ENCODE data around the gene GRB7. TPM values are rescaled to one million over a fixed set of nuclear protein-coding genes. Genes with fewer than 3 reads are reported as not detected.
A peak's percentile ranks its signal among the peaks of the same experiment; 100 is the strongest.

Gene GRB7
- total and polyA plus RNA-seq, 2 experiments from 2014 or later: 12.8 to 28.9 TPM

DNA sequence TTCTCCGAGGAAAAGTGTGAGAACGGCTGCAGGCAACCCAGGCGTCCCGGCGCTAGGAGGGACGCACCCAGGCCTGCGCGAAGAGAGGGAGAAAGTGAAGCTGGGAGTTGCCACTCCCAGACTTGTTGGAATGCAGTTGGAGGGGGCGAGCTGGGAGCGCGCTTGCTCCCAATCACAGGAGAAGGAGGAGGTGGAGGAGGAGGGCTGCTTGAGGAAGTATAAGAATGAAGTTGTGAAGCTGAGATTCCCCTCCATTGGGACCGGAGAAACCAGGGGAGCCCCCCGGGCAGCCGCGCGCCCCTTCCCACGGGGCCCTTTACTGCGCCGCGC lies 38.0 kb upstream of the GRB7 start, which contains the start of gene ERBB2:
TSS of gene ERBB2 (plus strand) at position 247 of the 330 bp plus-strand sequence. CDS start 175 bp downstream, outside the sequence.
- H3K9me3 Mint-ChIP-seq: no peaks in the 10 kb centered on the region
- peaks cover 21% of the 10 kb centered on the region for H3K36me3 Mint-ChIP-seq (ENCODE audit: low read depth)
- peak within 1 kb of the TSS; percentile 97 for H3K4me3 Mint-ChIP-seq
- peak within 1 kb of the TSS; percentile 47; the same call in 1 of the 2 replicates for H2AFZ ChIP-seq
- H3K36me3 ChIP-seq (ENCODE audit: insufficient read depth): no peaks in the 10 kb centered on the region
- H3K9me2 ChIP-seq (ENCODE audit: insufficient read depth): no peaks in the 10 kb centered on the region
- peaks cover 11% of the 10 kb centered on the region for H3K27me3 Mint-ChIP-seq (ENCODE audit: insufficient read depth, low read depth, poor library complexity)
- H3K4me1 Mint-ChIP-seq: peaks cover 72% of the 10 kb centered on the region
- H3K79me2 ChIP-seq (replicated peaks; ENCODE audit: insufficient read depth): peaks cover 73% of the 10 kb centered on the region
- H3K4me2 ChIP-seq: peak within 1 kb of the TSS; percentile 75
- H3K27ac ChIP-seq (ENCODE audit: low read depth): peak within 1 kb of the TSS; percentile 83
- peak within 1 kb of the TSS; percentile 93 for H3K27ac Mint-ChIP-seq
- TF ChIP-seq ZNF114 (CRISPR knock-in tag; IDR thresholded peaks at IDR 0.05) (no peak), POLR2AphosphoS5 (IDR thresholded peaks at IDR 0.05; ENCODE audit: low read depth) (peak; percentile 76), EZH2 (IDR thresholded peaks at IDR 0.05; ENCODE audit: low read depth, unreplicated experiment) (no peak), ZNF331 (CRISPR knock-in tag; IDR thresholded peaks at IDR 0.05; ENCODE audit: low read depth) (no peak), JUNB (IDR thresholded peaks at IDR 0.05; ENCODE audit: unreplicated experiment) (no peak), STAT1 (IDR thresholded peaks at IDR 0.05; ENCODE audit: unreplicated experiment) (no peak)
- TF ChIP-seq, protein P1, sequence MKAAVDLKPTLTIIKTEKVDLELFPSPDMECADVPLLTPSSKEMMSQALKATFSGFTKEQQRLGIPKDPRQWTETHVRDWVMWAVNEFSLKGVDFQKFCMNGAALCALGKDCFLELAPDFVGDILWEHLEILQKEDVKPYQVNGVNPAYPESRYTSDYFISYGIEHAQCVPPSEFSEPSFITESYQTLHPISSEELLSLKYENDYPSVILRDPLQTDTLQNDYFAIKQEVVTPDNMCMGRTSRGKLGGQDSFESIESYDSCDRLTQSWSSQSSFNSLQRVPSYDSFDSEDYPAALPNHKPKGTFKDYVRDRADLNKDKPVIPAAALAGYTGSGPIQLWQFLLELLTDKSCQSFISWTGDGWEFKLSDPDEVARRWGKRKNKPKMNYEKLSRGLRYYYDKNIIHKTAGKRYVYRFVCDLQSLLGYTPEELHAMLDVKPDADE (IDR thresholded peaks at IDR 0.05): no peak
- TF ChIP-seq, protein P2, sequence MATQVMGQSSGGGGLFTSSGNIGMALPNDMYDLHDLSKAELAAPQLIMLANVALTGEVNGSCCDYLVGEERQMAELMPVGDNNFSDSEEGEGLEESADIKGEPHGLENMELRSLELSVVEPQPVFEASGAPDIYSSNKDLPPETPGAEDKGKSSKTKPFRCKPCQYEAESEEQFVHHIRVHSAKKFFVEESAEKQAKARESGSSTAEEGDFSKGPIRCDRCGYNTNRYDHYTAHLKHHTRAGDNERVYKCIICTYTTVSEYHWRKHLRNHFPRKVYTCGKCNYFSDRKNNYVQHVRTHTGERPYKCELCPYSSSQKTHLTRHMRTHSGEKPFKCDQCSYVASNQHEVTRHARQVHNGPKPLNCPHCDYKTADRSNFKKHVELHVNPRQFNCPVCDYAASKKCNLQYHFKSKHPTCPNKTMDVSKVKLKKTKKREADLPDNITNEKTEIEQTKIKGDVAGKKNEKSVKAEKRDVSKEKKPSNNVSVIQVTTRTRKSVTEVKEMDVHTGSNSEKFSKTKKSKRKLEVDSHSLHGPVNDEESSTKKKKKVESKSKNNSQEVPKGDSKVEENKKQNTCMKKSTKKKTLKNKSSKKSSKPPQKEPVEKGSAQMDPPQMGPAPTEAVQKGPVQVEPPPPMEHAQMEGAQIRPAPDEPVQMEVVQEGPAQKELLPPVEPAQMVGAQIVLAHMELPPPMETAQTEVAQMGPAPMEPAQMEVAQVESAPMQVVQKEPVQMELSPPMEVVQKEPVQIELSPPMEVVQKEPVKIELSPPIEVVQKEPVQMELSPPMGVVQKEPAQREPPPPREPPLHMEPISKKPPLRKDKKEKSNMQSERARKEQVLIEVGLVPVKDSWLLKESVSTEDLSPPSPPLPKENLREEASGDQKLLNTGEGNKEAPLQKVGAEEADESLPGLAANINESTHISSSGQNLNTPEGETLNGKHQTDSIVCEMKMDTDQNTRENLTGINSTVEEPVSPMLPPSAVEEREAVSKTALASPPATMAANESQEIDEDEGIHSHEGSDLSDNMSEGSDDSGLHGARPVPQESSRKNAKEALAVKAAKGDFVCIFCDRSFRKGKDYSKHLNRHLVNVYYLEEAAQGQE (IDR thresholded peaks at IDR 0.05; ENCODE audit: unreplicated experiment): no peak
- H4K20me1 ChIP-seq (replicated peaks; ENCODE audit: insufficient read depth): peaks cover 16% of the 10 kb centered on the region
- peak; percentile 89 for DNase-seq (ENCODE audit: low spot score)
- H3K27me3 ChIP-seq (ENCODE audit: insufficient read depth): no peaks in the 10 kb centered on the region
- ATAC-seq: peak; percentile 64
- peaks cover 14% of the 10 kb centered on the region for H3F3A ChIP-seq (replicated peaks; ENCODE audit: low read depth)
- peak within 1 kb of the TSS; percentile 97 for H3K4me3 ChIP-seq
- H3K4me1 ChIP-seq (ENCODE audit: insufficient read depth): peaks cover 75% of the 10 kb centered on the region

DNA sequence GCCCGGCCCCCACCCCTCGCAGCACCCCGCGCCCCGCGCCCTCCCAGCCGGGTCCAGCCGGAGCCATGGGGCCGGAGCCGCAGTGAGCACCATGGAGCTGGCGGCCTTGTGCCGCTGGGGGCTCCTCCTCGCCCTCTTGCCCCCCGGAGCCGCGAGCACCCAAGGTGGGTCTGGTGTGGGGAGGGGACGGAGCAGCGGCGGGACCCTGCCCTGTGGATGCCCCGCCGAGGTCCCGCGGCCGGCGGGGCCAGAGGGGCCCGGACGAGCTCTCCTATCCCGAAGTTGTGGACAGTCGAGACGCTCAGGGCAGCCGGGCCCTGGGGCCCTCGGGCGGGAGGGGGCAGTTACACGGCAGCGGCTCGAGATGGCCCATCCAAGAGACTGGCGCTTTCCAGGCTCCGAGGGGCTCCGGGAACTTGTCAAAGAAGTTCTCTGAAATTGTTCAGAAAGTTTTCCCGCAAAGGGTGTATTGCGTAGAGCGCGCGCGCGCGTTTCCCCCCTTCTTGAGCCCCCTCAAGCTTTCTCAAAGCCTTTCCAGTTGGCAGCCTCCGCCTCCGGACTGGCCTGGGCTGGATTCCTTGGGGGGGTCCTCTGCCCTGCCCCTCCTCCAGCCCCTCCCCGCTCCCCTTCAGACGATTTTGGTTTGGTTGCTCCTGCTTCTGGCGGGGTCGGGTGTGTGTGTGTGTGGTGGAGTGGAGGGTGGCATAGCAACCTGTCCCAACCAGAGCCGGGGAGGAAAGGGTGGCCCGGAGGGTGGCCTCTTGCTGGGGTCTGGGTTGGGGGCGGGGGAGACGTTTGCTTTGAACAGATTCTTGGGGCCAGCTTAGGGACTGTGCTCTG lies 37.4 kb upstream of the GRB7 start:
- no peaks in the 10 kb centered on the region for H3K9me3 Mint-ChIP-seq
- Histone ChIP-seq H3K9me2 (ENCODE audit: insufficient read depth) (no peaks in the 10 kb centered on the region), H3K79me2 (replicated peaks; ENCODE audit: insufficient read depth) (peaks cover 79% of the 10 kb centered on the region), H3K4me3 (peak overlapping the region; percentile 97), H3K36me3 (ENCODE audit: insufficient read depth) (no peaks in the 10 kb centered on the region), H3K4me2 (peak overlapping the region; percentile 75), H4K20me1 (replicated peaks; ENCODE audit: insufficient read depth) (peaks cover 19% of the 10 kb centered on the region), H2AFZ (0 out of 2 replicates have a peak overlapping the region, but pooled peaks have one; percentile 47), H3K4me1 (ENCODE audit: insufficient read depth) (peaks cover 75% of the 10 kb centered on the region), H3K27me3 (ENCODE audit: insufficient read depth) (no peaks in the 10 kb centered on the region), H3F3A (replicated peaks; ENCODE audit: low read depth) (peaks cover 8% of the 10 kb centered on the region), H3K27ac (ENCODE audit: low read depth) (peak overlapping the region; percentile 83; the same call in 1 of the 2 replicates)
- peaks cover 12% of the 10 kb centered on the region for H3K27me3 Mint-ChIP-seq (ENCODE audit: insufficient read depth, low read depth, poor library complexity)
- peak overlapping the region; percentile 61 for H3K27ac Mint-ChIP-seq
- peak; percentile 54 for DNase-seq (ENCODE audit: low spot score)
- peaks cover 22% of the 10 kb centered on the region for H3K36me3 Mint-ChIP-seq (ENCODE audit: low read depth)
- H3K4me1 Mint-ChIP-seq: peaks cover 72% of the 10 kb centered on the region
- peak; percentile 10 for ATAC-seq
- peak overlapping the region; percentile 97 for H3K4me3 Mint-ChIP-seq
- TF ChIP-seq ZNF114 (CRISPR knock-in tag; IDR thresholded peaks at IDR 0.05) (no peak), EZH2 (IDR thresholded peaks at IDR 0.05; ENCODE audit: low read depth, unreplicated experiment) (no peak), EZH2phosphoT487 (IDR thresholded peaks at IDR 0.05; ENCODE audit: unreplicated experiment) (no peak)
- TF ChIP-seq, protein P3, sequence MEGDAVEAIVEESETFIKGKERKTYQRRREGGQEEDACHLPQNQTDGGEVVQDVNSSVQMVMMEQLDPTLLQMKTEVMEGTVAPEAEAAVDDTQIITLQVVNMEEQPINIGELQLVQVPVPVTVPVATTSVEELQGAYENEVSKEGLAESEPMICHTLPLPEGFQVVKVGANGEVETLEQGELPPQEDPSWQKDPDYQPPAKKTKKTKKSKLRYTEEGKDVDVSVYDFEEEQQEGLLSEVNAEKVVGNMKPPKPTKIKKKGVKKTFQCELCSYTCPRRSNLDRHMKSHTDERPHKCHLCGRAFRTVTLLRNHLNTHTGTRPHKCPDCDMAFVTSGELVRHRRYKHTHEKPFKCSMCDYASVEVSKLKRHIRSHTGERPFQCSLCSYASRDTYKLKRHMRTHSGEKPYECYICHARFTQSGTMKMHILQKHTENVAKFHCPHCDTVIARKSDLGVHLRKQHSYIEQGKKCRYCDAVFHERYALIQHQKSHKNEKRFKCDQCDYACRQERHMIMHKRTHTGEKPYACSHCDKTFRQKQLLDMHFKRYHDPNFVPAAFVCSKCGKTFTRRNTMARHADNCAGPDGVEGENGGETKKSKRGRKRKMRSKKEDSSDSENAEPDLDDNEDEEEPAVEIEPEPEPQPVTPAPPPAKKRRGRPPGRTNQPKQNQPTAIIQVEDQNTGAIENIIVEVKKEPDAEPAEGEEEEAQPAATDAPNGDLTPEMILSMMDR (conservative IDR thresholded peaks at IDR 0.05; ENCODE audit: low read depth in 2 of 2): no peak; a peak in 1 of 4 replicates

Data from GM23338 (cell line).